ENCODE data around the gene GLIS1. TPM values are rescaled to one million over a fixed set of nuclear protein-coding genes. Genes with fewer than 3 reads are reported as not detected.

The GLIS1 gene
- total RNA-seq, 1 donor from 2014 or later, result 17.4 TPM

DNA sequence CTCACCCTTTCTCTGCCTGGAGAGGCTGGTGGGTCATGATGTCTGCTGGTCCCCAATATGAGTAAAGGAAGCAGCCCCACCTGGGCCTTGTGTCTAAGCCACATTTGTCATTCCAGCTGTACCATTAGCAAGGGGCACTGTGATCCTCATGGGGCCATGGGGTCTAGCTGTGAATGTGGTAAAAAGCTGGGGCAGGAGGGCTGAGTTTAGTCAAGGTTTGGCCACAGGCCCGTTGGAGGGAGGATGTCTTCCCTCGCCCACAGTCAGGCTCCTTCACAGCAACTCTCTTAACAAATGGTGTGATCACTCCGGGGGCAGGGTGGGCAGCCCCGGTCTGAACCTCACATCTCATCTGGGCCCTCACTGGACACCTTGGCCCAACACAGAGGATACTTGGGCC, 164.3 kb downstream of the GLIS1 start:
- no peak overlapping the region for H3K4me3 Mint-ChIP-seq (ENCODE audit: unreplicated experiment)
- peak; percentile 46 for DNase-seq (ENCODE audit: low spot score)

GRCh38 chr1:53573931-53574330, 165.0 kb downstream of the GLIS1 start:
- Mint-ChIP-seq H3K36me3 (ENCODE audit: low read depth) (peaks cover 1% of the 10 kb centered on the region), H3K27ac (ENCODE audit: unreplicated experiment) (peak overlapping the region; percentile 15), H3K4me3 (ENCODE audit: unreplicated experiment) (no peak overlapping the region), H3K4me1 (ENCODE audit: low read depth) (peaks cover 36% of the 10 kb centered on the region), H3K27me3 (ENCODE audit: low read depth) (no peaks in the 10 kb centered on the region), H3K9me3 (ENCODE audit: low read depth) (no peaks in the 10 kb centered on the region)
- TF ChIP-seq CTCF (IDR thresholded peaks at IDR 0.05), result no peak
- DNase-seq (ENCODE audit: low spot score), result no peak

More for the DNA sequence above, 164.3 kb downstream of the GLIS1 start:
- H3K27ac Mint-ChIP-seq (ENCODE audit: unreplicated experiment), result no peak overlapping the region
- H3K27me3 Mint-ChIP-seq (ENCODE audit: low read depth), result no peaks in the 10 kb centered on the region
- H3K36me3 Mint-ChIP-seq (ENCODE audit: low read depth), result peaks cover 1% of the 10 kb centered on the region
- no peaks in the 10 kb centered on the region for H3K9me3 Mint-ChIP-seq (ENCODE audit: low read depth)
- TF ChIP-seq CTCF (IDR thresholded peaks at IDR 0.05), result no peak
- H3K4me1 Mint-ChIP-seq (ENCODE audit: low read depth), result peaks cover 36% of the 10 kb centered on the region

GRCh38 chr1:53573522-53573921, 165.4 kb downstream of the GLIS1 start:
- H3K4me1 Mint-ChIP-seq (ENCODE audit: low read depth), result peaks cover 35% of the 10 kb centered on the region
- peaks cover 2% of the 10 kb centered on the region for H3K36me3 Mint-ChIP-seq (ENCODE audit: low read depth)
- no peak for DNase-seq (ENCODE audit: low spot score)
- no peaks in the 10 kb centered on the region for H3K27me3 Mint-ChIP-seq (ENCODE audit: low read depth)
- H3K4me3 Mint-ChIP-seq (ENCODE audit: unreplicated experiment), result no peak overlapping the region
- TF ChIP-seq CTCF (IDR thresholded peaks at IDR 0.05), result no peak
- no peak overlapping the region for H3K27ac Mint-ChIP-seq (ENCODE audit: unreplicated experiment)
- no peaks in the 10 kb centered on the region for H3K9me3 Mint-ChIP-seq (ENCODE audit: low read depth)

- no peaks in the 10 kb centered on the region for H3K27me3 Mint-ChIP-seq (ENCODE audit: low read depth)
- no peak overlapping the region for H3K4me3 Mint-ChIP-seq (ENCODE audit: unreplicated experiment)
- H3K27ac Mint-ChIP-seq (ENCODE audit: unreplicated experiment), result peak overlapping the region; percentile 95
- TF ChIP-seq CTCF (IDR thresholded peaks at IDR 0.05), result no peak
- DNase-seq (ENCODE audit: low spot score), result no peak
- H3K4me1 Mint-ChIP-seq (ENCODE audit: low read depth), result peaks cover 30% of the 10 kb centered on the region
- no peaks in the 10 kb centered on the region for H3K9me3 Mint-ChIP-seq (ENCODE audit: low read depth)
- peaks cover 3% of the 10 kb centered on the region for H3K36me3 Mint-ChIP-seq (ENCODE audit: low read depth)
Observed at GRCh38 chr1:53572815-53573173, 166.2 kb downstream of the GLIS1 start.

DNA sequence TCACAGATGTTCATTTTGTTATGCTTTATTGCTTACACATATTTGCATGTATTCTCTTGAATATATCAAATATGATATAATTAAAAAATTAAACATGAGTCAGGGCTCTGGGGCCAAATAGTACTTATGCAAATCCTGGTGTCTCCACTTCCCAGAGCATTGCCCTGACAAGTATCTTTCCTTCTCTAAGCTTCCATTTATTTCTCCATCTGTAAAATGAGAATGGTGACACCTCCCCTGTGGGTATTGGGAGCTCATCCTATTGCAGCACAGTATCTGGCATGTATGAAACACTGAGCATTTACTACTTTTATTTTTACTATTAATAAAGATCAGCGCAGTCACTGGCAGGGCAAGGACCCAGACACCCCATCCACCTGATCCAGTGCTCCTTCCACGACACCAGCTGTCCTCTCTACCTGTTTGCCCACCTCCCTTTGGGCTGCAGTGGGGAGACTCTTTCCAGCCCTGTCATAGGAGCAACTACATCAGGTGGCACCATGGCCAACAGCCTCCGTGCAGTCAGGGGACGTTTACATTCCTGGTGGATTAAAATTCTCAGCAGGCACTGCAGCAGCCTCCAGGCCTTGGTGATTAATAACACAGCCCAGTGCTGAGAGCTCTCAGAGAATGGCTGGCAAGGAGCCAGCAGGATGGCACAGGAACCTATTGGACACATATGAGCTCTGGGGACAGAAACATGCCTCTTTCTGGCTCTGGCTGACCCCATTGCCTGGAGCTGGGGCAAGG, 166.7 kb downstream of the GLIS1 start:
- DNase-seq (ENCODE audit: low spot score), result peak; percentile 87
- no peaks in the 10 kb centered on the region for H3K27me3 Mint-ChIP-seq (ENCODE audit: low read depth)
- H3K4me1 Mint-ChIP-seq (ENCODE audit: low read depth), result peaks cover 31% of the 10 kb centered on the region
- H3K9me3 Mint-ChIP-seq (ENCODE audit: low read depth), result peaks cover 1% of the 10 kb centered on the region
- H3K27ac Mint-ChIP-seq (ENCODE audit: unreplicated experiment), result peak overlapping the region; percentile 95
- no peak overlapping the region for H3K4me3 Mint-ChIP-seq (ENCODE audit: unreplicated experiment)
- peaks cover 4% of the 10 kb centered on the region for H3K36me3 Mint-ChIP-seq (ENCODE audit: low read depth)
- no peak for TF ChIP-seq CTCF (IDR thresholded peaks at IDR 0.05)
